ENCODE data around the gene CHST13.

DNA sequence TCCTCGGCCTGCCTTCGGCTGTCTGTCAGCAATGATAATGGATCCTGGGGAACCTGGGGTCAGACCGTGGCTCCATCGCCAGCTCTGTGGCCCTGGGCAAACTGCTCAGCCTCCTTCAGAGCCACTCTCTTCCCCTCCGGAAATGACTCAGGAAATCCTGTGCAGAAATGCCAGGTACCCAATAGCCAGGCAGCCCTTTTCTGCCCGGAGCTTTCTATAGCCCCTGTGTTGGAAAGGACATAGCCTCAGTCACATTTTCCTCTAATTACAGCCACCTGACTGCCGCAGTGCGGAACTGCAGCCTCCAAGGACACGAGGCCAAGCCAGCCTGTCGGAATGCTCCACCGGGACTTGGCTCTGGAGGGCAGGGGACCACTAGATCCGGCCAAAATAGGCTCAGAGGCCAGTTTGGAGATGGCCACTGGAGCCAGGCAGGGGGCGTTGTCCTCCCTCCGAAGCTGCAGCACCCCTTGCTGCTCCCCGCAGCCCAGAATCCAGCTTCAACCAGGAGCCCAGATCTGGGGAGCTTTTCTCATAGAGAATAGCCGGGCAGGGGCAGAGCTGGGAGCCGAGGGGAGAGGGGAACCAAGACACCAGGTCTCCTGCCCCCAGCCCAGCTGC lies 36.7 kb upstream of the CHST13 start:
- TF ChIP-seq FOXA1 (IDR thresholded peaks at IDR 0.05) (no peak), SUZ12 (IDR thresholded peaks at IDR 0.05) (no peak), ZNF384 (IDR thresholded peaks at IDR 0.05) (no peak), FOXK2 (IDR thresholded peaks at IDR 0.05) (no peak), SP1 (IDR thresholded peaks at IDR 0.05) (no peak), TARDBP (IDR thresholded peaks at IDR 0.05) (no peak), HDGF (IDR thresholded peaks at IDR 0.05; ENCODE audit: borderline replicate concordance) (no peak), ARNT (IDR thresholded peaks at IDR 0.05) (no peak)

Data from HEK293T (cell line).